ENCODE results near the gene SETD9.

SETD9 gene

GRCh38 chr5:56964173-56964572 is 54.8 kb downstream of the SETD9 start:
- DNase-seq (ENCODE audit: insufficient read length) (no peak), FAIRE-seq (no peak)

More at GRCh38 chr5:56964173-56964572, 54.8 kb downstream of the SETD9 start:
- TF ChIP-seq POLR2A (IDR thresholded peaks at IDR 0.05; ENCODE audit: low read depth, low read length) (no peak), TAF1 (IDR thresholded peaks at IDR 0.05; ENCODE audit: borderline replicate concordance, low read depth, low read length) (no peak), POLR2AphosphoS5 (IDR thresholded peaks at IDR 0.05; ENCODE audit: low read depth, low read length) (no peak)
